Panc1 (cell line): ENCODE measurements around the gene NCKAP1. TPM values are rescaled to one million over a fixed set of nuclear protein-coding genes. Genes with fewer than 3 reads are reported as not detected.
"Not testable (repeated sequence)": the region's sequence is repeated elsewhere in the genome, so short reads cannot be mapped to it uniquely, and the experiment has no call there.

ENCODE experiments used
- ATAC-seq: fragments of 200-7000 bp; cut with Tn5 transposase; 2 replicates; pipeline ENCODE4 v1.9.1; 2020; ENCODE audit warnings: mild to moderate bottlenecking, moderate library complexity
- BruUV-seq: library from RNA; stranded (reverse); fragments of 400-500 nt; replicated peaks from 2 replicates; lab custom pipeline; 2021; lab: Mats Ljungman, UMichigan
- CTCF ChIA-PET: fragments of 300-600 bp; sonication (Branson Sonifier 250); formaldehyde crosslinking; loops from one replicate; lab custom pipeline; 2022; ENCODE audit warnings: antibody characterized with exemption; lab: Charles Lee
- POLR2A ChIA-PET: fragments of 300-600 bp; sonication (Branson Sonifier 250); formaldehyde crosslinking; loops from one replicate; lab custom pipeline; 2022; ENCODE audit warnings: antibody characterized with exemption; lab: Charles Lee
- DNase-seq: peaks from one replicate; pipeline ENCODE4 v3.0.0-alpha.2; 2010; ENCODE audit warnings: low read depth, low spot score
- H3K27ac ChIP-seq: 2 replicates; pipeline ENCODE4 v1.5.1; 2011; ENCODE audit warnings: mild to moderate bottlenecking, low read length, inconsistent platforms
- H3K27me3 ChIP-seq: fragments of 200-500 bp; sonication (Bioruptor generic); 2 replicates; pipeline ENCODE4 v1.6.0; 2014; ENCODE audit warnings: low read length, inconsistent platforms; ENCODE audit not compliant: control insufficient read depth, insufficient read depth
- H3K36me3 ChIP-seq: fragments of 200-500 bp; sonication (Bioruptor generic); 2 replicates; pipeline ENCODE4 v1.5.1; 2014; ENCODE audit warnings: inconsistent platforms, mild to moderate bottlenecking, low read length, moderate library complexity; ENCODE audit not compliant: control insufficient read depth, insufficient read depth
- H3K4me1 ChIP-seq: 2 replicates; pipeline ENCODE4 v1.5.1; 2011; ENCODE audit warnings: inconsistent platforms, mild to moderate bottlenecking, low read length, moderate library complexity; ENCODE audit not compliant: control insufficient read depth, insufficient read depth
- H3K4me3 ChIP-seq, 2 experiments: 2 replicates each; pipeline ENCODE4 v1.5.1; 2011 to 2012; ENCODE audit warnings: low read depth in 2 of 2, low read length in 2 of 2, mild to moderate bottlenecking in 2 of 2, inconsistent platforms in 1 of 2, moderate library complexity in 1 of 2
- H3K9me3 ChIP-seq: fragments of 200-500 bp; sonication (Bioruptor generic); 2 replicates; pipeline ENCODE4 v1.5.1; 2014; ENCODE audit warnings: low read depth, mild to moderate bottlenecking, inconsistent platforms, low read length, moderate library complexity; ENCODE audit not compliant: control insufficient read depth, insufficient read depth
- POLR2AphosphoS5 ChIP-seq: IDR thresholded peaks from 2 replicates; pipeline ENCODE4 v1.6.1; 2012; ENCODE audit warnings: mild to moderate bottlenecking, low read depth, low read length, moderate library complexity
- SIN3A ChIP-seq: IDR thresholded peaks from 2 replicates; pipeline ENCODE4 v1.6.1; 2012; ENCODE audit warnings: low read depth, mild to moderate bottlenecking, low read length, moderate library complexity, borderline replicate concordance; ENCODE audit not compliant: insufficient read depth
- TCF7L2 ChIP-seq: IDR thresholded peaks from 2 replicates; pipeline ENCODE4 v1.6.1; 2011; ENCODE audit warnings: mild to moderate bottlenecking, low read depth, low read length, inconsistent platforms
- in situ Hi-C: cut with HindIII; loops from 2 replicates; pipeline ENCODE4 v1.10.0; 2016; ENCODE audit warnings: low sequenced_read_pairs, low pct_unique_long_range_greater_than_20kb
- intact Hi-C: fragments of 100-400 bp; cut with micrococcal nuclease; formaldehyde crosslinking; loops from one replicate; pipeline ENCODE4 v1.10.0; 2022; ENCODE audit not compliant: unreplicated experiment
- total RNA-seq: library from RNA; stranded (reverse); gene quantifications from one replicate; pipeline ENCODE4 v1.2.1, GENCODE V29; 2021; ENCODE audit not compliant: unreplicated experiment
- TF ChIP-seq, protein P1 (sequence below): fragments of 450-650 bp; IDR thresholded peaks from 2 replicates; pipeline ENCODE4 v1.5.1; 2017; ENCODE audit warnings: mild to moderate bottlenecking
- TF ChIP-seq, protein P2 (sequence below), 2 experiments: IDR thresholded peaks; 2 replicates each; pipeline ENCODE4 v1.6.1; 2011 to 2012; ENCODE audit warnings: low read depth in 2 of 2, control low read depth in 1 of 2, low read length in 1 of 2, mild to moderate bottlenecking in 1 of 2, moderate library complexity in 1 of 2; ENCODE audit not compliant: insufficient read depth in 1 of 2

Gene NCKAP1
- total RNA-seq, 1 experiment from 2014 or later = 174 TPM

DNA sequence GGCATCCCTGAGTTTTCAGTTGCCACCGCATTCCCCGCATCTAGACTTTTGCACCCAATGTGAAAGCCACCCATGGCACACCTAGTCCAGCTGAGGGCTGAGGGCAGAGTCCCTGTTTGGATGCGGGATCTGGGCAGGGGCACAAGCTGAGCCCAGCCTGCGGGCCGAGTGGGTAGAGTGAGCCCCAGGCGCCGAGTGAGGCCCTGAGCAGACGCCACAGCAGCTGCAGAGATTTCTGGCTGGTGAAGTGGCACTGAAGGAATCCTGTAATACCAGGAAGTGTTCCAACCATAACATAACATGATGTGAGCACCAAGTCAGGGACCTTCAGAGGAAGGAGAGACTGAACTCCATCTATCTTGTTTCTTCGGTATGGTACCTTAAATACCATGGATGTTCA lies 144.1 kb downstream of the NCKAP1 start:
- ATAC-seq = no peak
- Histone ChIP-seq H3K27ac (no peak overlapping the region), H3K4me3 (no peak overlapping the region), H3K27me3 (no peaks in the 10 kb centered on the region), H3K36me3 (no peaks in the 10 kb centered on the region), H3K4me1 (no peaks in the 10 kb centered on the region), H3K9me3 (no peaks in the 10 kb centered on the region)
- BruUV-seq = no TSS peak
- intact Hi-C loops (no loop called here), in situ Hi-C loops (no loop called here)
- CTCF ChIA-PET = no interaction called here
- POLR2A ChIA-PET = interaction anchor here (0.5 kb wide), 1 partner anchor 18 kb away, joined by 4 read pairs; no protein-coding TSS in a partner anchor
- no peak for DNase-seq
- no peak for TF ChIP-seq TCF7L2
- TF ChIP-seq SIN3A = no peak
- TF ChIP-seq POLR2AphosphoS5 = no peak

DNA sequence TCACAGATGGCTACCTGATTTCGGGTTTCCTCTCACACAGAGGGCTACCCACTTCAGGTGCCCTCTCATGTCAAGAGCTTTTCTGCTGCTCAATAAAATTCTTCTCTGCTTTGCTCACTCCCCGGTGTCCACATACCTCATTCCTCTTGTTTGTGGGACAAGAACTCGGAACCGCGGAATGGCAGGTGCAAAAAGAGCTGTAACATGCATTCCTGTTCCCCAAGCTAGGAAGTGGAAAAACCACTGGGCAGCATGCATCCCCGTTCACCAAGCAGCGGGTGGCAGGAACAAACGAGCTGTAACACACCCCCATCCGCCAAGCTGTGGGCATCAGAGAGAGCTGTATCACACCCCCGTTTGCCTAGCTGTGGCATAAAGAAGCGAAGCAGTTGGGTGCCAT lies 144.6 kb downstream of the NCKAP1 start:
- DNase-seq = no peak
- no TSS peak for BruUV-seq
- no peaks in the 10 kb centered on the region for H3K4me1 ChIP-seq
- ChIA-PET POLR2A (interaction anchor here (0.5 kb wide), 1 partner anchor 18 kb away, joined by 4 read pairs; no protein-coding TSS in a partner anchor), CTCF (no interaction called here)
- intact Hi-C loops = no loop called here
- H3K27me3 ChIP-seq = no peaks in the 10 kb centered on the region
- in situ Hi-C loops = no loop called here
- no peak for TF ChIP-seq SIN3A
- H3K4me3 ChIP-seq = no peak overlapping the region
- no peak for ATAC-seq
- no peaks in the 10 kb centered on the region for H3K9me3 ChIP-seq
- H3K27ac ChIP-seq = no peak overlapping the region
- H3K36me3 ChIP-seq = no peaks in the 10 kb centered on the region

DNA sequence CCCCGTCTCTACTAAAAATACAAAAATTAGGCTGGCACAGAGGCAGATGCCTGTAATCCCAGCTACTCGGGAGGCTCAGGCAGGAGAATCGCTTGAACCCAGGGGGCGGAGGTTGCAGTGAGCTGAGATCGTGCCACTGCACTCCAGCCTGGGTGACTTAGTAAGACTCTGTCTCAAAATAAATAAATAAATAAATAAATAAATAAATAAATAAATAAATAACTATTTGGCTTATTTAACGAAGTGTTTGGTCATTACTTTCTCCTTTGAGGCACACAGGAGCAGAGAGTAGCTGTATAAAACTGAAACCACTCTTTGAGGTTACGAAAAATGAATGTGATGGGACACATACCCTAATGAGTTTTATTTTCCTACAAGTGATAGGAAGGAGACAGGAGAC lies 145.2 kb downstream of the NCKAP1 start:
- CTCF ChIA-PET, in situ Hi-C loops, POLR2A ChIA-PET, H3K4me1 ChIP-seq, BruUV-seq, H3K9me3 ChIP-seq, intact Hi-C loops, DNase-seq, H3K27me3 ChIP-seq, ATAC-seq, H3K27ac ChIP-seq, H3K4me3 ChIP-seq, H3K36me3 ChIP-seq: not testable (repeated sequence)

DNA sequence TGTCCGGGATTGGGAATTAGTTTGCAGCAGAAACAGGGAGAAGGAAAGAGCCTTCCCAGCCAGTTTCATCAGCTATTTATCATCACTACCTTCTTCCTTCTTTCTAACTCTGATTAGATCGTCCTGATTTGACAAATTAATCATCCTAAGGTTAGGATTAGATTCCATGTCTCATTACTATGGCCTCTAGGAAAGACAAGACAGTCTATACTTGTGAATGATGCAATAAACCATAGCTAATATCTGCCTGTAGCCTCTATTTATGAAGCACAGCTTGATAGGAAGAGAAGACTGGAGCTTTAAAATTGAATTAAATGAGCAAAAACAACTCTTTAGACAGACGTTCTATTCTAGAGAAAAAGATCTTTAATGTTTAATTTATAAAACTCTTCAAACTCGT lies 146.6 kb downstream of the NCKAP1 start:
- Histone ChIP-seq H3K4me1 (no peaks in the 10 kb centered on the region), H3K36me3 (no peaks in the 10 kb centered on the region; the same call in 1 of the 2 replicates), H3K9me3 (no peaks in the 10 kb centered on the region), H3K27ac (no peak overlapping the region), H3K4me3 (no peak overlapping the region), H3K27me3 (no peaks in the 10 kb centered on the region; the same call in 1 of the 2 replicates)
- ChIA-PET CTCF (no interaction called here), POLR2A (no interaction called here)
- DNase-seq (no peak), ATAC-seq (no peak)
- intact Hi-C loops = no loop called here
- no TSS peak for BruUV-seq
- in situ Hi-C loops = no loop called here
- TF ChIP-seq, protein P1, sequence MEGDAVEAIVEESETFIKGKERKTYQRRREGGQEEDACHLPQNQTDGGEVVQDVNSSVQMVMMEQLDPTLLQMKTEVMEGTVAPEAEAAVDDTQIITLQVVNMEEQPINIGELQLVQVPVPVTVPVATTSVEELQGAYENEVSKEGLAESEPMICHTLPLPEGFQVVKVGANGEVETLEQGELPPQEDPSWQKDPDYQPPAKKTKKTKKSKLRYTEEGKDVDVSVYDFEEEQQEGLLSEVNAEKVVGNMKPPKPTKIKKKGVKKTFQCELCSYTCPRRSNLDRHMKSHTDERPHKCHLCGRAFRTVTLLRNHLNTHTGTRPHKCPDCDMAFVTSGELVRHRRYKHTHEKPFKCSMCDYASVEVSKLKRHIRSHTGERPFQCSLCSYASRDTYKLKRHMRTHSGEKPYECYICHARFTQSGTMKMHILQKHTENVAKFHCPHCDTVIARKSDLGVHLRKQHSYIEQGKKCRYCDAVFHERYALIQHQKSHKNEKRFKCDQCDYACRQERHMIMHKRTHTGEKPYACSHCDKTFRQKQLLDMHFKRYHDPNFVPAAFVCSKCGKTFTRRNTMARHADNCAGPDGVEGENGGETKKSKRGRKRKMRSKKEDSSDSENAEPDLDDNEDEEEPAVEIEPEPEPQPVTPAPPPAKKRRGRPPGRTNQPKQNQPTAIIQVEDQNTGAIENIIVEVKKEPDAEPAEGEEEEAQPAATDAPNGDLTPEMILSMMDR = no peak
- TF ChIP-seq POLR2AphosphoS5 (no peak), TCF7L2 (no peak), SIN3A (no peak)
- TF ChIP-seq, protein P2, sequence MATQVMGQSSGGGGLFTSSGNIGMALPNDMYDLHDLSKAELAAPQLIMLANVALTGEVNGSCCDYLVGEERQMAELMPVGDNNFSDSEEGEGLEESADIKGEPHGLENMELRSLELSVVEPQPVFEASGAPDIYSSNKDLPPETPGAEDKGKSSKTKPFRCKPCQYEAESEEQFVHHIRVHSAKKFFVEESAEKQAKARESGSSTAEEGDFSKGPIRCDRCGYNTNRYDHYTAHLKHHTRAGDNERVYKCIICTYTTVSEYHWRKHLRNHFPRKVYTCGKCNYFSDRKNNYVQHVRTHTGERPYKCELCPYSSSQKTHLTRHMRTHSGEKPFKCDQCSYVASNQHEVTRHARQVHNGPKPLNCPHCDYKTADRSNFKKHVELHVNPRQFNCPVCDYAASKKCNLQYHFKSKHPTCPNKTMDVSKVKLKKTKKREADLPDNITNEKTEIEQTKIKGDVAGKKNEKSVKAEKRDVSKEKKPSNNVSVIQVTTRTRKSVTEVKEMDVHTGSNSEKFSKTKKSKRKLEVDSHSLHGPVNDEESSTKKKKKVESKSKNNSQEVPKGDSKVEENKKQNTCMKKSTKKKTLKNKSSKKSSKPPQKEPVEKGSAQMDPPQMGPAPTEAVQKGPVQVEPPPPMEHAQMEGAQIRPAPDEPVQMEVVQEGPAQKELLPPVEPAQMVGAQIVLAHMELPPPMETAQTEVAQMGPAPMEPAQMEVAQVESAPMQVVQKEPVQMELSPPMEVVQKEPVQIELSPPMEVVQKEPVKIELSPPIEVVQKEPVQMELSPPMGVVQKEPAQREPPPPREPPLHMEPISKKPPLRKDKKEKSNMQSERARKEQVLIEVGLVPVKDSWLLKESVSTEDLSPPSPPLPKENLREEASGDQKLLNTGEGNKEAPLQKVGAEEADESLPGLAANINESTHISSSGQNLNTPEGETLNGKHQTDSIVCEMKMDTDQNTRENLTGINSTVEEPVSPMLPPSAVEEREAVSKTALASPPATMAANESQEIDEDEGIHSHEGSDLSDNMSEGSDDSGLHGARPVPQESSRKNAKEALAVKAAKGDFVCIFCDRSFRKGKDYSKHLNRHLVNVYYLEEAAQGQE (IDR thresholded peaks at IDR 0.05; ENCODE audit: insufficient read depth in 1 of 2, low read depth in 2 of 2, low read length in 1 of 2) = no peak
